ENCODE measurements around the gene LNPEP. TPM values are rescaled to one million over a fixed set of nuclear protein-coding genes. Genes with fewer than 3 reads are reported as not detected.

LNPEP gene
- total and polyA plus RNA-seq, 10 of the 15 experiments (the other 5 are each of a cell fraction or from before 2014, with no cell fraction given), result 5.6 to 54.9 (median 25.0) TPM

DNA sequence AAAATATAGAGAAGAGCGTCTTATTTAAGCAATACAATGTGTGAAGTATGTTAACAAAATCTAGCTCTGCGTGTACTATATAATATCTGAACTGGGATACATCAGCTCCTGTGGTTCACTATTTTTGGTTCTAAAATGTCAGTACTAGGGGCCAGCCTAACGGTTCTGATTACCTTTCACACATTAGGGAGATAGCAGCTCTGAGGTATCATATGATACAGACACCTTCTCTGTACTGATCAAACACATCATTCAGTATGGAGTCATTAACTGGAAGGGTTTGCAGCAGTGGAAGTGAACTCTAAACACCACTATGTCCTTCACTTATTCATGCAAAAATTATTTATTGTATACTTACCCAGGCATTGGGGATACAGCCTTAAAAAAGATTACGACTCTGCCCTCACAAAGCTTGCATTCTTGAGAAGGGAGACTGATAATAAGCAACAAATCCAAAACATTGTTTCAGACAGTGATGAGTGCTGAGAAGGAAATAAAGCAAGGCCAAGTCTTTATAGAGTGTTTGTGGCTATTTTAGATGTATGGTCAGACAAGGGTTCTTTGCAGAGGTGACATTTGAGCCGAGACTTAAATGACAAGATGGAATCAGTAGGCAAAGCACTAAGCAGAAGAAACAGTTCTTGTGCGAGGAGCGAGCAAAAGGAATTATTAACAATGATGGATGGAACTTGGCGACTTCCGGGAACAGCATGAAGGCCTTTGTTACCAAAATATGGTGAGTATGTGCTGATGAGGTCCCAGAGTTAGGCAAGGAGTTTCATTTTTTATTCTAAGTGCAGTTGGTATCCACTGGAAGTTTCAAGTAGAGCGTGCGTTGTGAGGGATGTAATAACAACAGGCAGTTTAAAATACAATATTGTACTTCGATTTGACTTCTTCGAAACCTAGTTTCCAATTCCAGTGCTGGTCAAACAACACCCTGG, 1.8 kb upstream of the LNPEP start:
- POLR2A ChIA-PET, result interaction anchor here (0.6 to 4.3 kb wide), 12 partner anchors 10 to 248 kb away, joined by 3 to 27 read pairs (median 4); partner anchors contain the start of gene ERAP2
- Histone ChIP-seq H3K27ac (ENCODE audit: control insufficient read depth, insufficient read depth) (peak overlapping the region; percentile 97), H3K36me3 (ENCODE audit: control insufficient read depth in 2 of 2, insufficient read depth in 2 of 2, low read length in 1 of 2) (no peaks in the 10 kb centered on the region), H3K9me3 (replicated peaks; ENCODE audit: control insufficient read depth, insufficient read depth, low read length) (no peaks in the 10 kb centered on the region), H3K79me2 (ENCODE audit: control insufficient read depth, insufficient read depth, low read length) (peaks cover 84% of the 10 kb centered on the region), H3K4me3 (peak overlapping the region; percentile 73), H3K4me1 (ENCODE audit: control insufficient read depth, insufficient read depth, low read length) (peaks cover 9% of the 10 kb centered on the region), H3K27me3 (replicated peaks in 1 of 2; ENCODE audit: control insufficient read depth in 2 of 2, insufficient read depth in 2 of 2, low read length in 1 of 2) (no peaks in the 10 kb centered on the region), H2AFZ (ENCODE audit: control insufficient read depth, low read depth, low read length) (peak overlapping the region; percentile 37), H3K9ac (ENCODE audit: control insufficient read depth, insufficient read depth, low read length) (peak overlapping the region; percentile 93), H3K4me2 (ENCODE audit: control insufficient read depth, insufficient read depth) (peak overlapping the region; percentile 88), H4K20me1 (ENCODE audit: control insufficient read depth, insufficient read depth) (no peaks in the 10 kb centered on the region)
- FAIRE-seq (no peak), DNase-seq (ENCODE audit: low read depth, low spot score) (no peak), ATAC-seq (no peak)
- in situ Hi-C loops (cut with MboI) (no loop called here), intact Hi-C loops (cut with micrococcal nuclease; ENCODE audit: unreplicated experiment) (loop anchor here (2.0 kb wide), 3 partner anchors 13 to 125 kb away; no protein-coding TSS in a partner anchor)
- WGBS (ENCODE audit: insufficient coverage, insufficient replicate concordance, low lambda C conversion rate, missing lambda C conversion rate), result 1% methylated on average over 13 of the region's 13 CpGs
- RAD21 ChIA-PET (ENCODE audit: unreplicated experiment), result interaction anchor here (0.9 to 5.5 kb wide), 15 partner anchors 11 to 117 kb away, joined by 3 to 67 read pairs (median 5); partner anchors contain the start of gene ERAP2
- no peak for TF ChIP-seq CREB1 (IDR thresholded peaks at IDR 0.05; ENCODE audit: low read depth)
- peak; percentile 14 for TF ChIP-seq HDAC6 (IDR thresholded peaks at IDR 0.05; ENCODE audit: unreplicated experiment)
- BruUV-seq (replicated peaks), result TSS peak; percentile 84
- CTCF ChIA-PET, result interaction anchor here (0.9 to 4.1 kb wide), 13 partner anchors 11 to 227 kb away, joined by 3 to 23 read pairs (median 4); partner anchors contain the start of gene LIX1
- SMC1A ChIA-PET (ENCODE audit: uncharacterized antibody, unreplicated experiment), result interaction anchor here (0.7 to 5.1 kb wide), 15 partner anchors 10 to 67 kb away, joined by 3 to 78 read pairs (median 5); partner anchors contain the start of gene ERAP2

Data from GM12878 (cell line).